ENCODE data around the gene FLRT2.
A peak's percentile ranks its signal among the peaks of the same experiment; 100 is the strongest.

FLRT2 gene

DNA sequence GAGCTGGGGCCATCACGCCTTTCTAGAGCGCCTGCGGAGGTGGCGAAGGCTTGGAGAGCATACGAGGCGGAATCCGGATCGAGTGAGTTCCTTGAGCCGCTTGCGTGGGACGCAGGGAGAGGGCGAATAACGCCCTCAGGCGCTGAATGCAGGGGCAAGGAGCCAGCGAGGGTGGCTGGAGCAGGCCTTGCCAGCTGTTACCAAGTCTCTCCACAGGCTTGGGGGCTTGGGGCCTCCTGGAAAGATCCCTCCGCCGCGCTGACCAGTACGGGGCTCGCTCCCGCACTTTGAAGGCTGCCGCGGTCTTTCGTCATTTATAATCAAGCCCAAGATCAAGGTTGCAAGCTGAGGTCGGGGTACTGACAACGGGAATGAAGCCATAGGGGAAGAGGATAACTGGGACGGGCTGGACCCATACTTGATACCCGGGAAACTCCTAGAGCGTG is 1.2 kb downstream of the FLRT2 start:
- DNase-seq: no peak

DNA sequence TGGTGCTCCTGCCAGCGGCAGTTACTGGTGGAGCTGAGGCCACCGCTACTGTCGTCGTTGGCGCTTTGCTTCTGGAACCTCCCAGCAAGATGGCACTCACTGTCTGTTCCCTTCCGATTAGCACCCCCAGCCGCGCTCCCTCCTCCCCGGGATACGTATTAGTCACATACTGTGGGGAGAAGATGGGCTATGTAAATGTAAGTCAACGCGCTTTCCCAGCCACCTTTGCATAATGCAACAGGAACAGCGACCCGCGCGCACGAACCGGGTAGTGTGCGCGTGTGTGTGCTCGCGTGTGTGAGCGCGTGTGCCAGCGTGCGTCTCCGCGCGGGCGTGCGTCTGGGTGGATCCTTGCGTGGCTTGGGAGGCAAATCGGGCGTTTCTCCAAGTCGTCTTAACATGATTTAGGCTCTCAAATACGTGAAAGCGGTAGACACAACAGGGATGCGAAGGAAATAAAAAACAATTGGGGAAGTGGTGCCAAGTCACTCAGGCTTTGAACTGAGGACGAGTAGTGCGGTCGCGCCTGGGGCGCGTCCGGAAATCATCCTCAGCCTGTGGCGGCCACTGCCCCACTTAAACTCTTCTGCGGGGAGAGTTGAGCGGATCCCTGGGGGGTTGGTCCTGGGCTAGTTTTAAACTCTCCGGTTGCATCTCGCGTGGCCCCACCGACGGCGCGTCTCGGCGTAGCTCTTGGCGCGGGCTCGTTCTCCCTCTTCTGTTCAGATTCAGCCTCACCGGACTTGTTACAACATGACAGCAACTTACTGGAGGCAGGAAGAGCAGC is 1.8 kb downstream of the FLRT2 start:
- peak; percentile 38 for DNase-seq

DNA sequence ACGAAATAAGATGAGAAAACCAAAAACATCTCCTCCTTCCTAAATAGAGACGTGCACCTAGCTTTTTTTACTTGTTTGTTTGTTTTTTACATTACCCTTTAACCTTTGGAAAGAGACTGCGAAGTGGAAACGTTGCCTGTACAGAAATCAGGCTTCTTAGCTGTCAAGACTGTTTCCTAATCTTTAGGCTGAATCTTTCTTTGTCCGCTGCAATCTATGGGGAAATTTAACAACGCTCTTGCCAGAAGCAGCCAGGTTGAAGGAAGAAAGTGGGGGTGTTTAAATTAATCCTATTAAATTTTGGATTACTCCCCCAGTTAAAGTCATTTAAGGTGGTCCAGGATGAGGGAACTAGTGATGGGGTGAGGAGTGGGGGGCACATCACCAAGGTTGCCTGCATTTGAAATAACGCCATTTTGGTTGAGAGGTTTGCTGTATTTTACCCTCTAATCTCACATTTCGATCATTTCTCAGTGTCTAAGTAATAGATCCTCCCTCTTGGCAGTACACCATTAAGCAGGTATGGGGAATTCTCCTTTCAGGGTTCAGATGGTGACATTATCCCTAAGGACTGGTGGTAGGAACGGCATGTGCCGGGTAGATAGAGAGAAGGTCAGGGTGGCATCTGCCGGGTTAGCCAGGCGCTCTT is 2.6 kb downstream of the FLRT2 start:
- DNase-seq: no peak

- no peak for DNase-seq
Observed at GRCh38 chr14:85533023-85533860, 3.3 kb downstream of the FLRT2 start.

GRCh38 chr14:85533861-85534291 is 3.9 kb downstream of the FLRT2 start:
- no peak for DNase-seq

GRCh38 chr14:85534458-85535293 is 4.7 kb downstream of the FLRT2 start:
- no peak for DNase-seq

DNA sequence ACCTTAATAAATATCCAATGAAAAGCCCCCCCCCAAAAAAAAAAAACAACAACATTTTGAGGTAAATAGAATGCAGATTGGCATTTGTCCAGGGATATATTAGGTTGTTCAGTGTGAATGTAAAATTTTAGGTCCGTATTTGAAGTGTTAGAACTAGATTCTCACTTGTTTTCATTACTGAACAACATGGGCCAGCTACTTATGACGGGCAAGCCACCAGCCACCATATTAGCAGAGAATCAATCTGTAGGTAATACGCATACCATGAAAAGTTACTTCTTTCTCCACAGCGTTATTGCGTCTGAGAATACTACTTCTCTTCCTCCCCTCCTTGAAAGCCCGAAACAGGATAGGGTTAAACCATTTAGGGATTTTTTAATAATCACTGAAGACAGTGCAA is 5.4 kb downstream of the FLRT2 start:
- DNase-seq: no peak

DNA sequence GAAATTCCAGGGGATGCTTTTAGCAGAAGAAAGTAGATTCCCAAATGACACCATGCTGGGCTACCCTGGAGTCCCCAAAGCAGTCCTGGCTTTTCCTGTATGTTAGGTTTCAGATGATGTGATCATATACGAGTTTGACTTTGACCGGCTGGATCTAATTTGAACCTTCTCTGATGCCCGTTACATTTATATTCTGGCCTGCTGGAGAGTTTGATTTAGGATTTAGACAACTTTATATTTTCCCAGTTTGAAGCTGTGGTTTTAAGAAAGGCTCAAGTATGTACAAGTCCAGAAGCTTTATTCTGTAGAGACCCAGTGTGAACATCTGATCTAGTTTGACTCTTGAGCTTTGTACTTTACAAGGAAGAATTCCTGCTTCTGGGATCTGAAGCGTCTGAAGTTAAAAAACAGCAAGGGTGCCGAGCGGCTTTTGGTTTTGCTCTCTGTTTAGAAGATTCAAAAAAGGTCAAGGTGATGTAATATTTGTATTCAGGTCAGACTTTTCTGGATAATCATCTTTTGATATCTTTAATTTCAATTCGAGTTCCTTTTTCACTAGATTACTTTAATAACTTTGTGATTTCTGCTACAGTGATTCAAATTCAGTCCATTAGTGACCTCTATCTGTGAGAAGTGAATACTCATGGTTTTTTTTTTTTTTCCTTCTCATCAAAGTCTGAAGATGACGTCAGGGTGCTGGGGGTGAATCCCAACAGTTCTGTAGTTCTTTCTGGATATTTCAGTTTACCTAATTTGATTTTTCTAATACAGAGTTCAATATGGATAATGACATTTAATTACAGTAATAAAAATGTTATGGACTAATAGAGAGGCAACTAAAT is 6.3 kb downstream of the FLRT2 start:
- no peak for DNase-seq

GRCh38 chr14:85536833-85537190 is 6.9 kb downstream of the FLRT2 start:
- DNase-seq: peak; percentile 29

DNA sequence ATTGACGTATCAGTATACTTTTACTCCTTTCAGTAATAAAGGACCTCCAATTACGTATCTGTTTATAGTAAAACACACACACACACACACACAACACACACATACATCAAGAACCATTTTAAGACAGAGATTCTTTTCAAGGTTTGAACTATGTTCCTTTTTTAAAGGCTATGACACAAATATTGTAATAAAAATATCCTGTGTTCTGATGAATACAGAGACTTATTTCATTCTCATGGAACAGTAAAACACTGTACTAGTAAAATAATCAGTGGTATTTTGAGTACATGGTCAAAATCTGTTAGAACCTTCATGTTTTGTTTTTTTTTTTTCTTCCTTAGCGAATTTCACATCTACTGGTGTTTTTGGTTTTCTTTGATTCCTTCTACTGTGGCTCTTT is 7.6 kb downstream of the FLRT2 start:
- DNase-seq: no peak

DNA sequence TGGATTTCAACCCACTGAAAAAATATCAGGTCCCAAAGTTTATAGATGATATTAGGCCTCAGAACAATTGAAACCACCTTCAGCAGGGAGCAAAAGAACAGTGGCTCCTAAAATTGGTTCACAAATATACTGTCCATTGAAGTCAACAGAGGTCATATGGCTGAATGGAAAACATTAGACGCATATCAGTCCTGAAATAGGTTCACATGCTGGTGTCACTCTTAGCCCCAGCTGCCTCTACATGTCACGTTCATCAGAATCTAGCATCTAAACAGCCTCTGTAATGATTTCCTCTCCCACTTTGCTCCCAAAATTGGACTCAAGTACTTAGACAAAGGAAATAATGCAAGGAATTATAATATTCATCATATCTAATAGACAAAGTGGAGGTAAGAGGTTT is 8.7 kb downstream of the FLRT2 start:
- no peak for DNase-seq

DNA sequence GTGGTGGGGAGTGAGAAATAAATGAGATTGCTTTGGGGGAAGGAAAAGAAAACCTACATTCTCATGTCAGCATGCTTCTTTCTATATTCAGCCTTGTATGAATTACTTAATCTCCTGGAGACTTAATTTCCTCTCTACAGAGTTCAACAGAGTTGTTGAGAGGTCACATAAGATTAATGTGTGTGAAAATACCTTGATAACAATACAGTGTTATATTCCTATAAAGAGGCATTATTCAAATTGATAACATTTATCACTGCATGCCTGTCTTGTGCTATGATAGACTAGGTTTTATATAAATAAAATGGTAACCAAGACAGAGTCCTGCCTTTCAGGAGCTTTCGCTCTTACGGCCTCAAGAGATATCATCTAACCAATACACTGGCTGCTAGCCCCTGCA is 9.6 kb downstream of the FLRT2 start:
- no peak for DNase-seq

DNA sequence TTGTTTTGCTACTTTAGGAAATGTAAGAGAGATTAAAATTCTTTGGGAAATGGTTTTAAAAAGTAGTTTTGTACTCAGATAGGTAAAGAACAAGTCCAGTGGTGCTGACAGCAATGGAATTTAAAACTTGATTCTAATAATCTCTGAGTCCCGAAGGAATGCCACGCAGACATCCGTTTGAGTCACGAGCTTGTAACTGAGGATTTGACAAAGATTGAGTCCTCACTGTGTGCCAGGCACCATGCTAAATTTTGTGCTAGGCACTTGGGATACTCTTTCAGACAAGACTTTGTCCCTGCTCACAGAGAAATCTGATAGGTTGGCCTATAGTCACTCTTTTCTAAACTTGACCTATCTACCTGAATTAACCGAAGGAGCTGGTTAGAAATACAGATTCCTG is 12.7 kb downstream of the FLRT2 start:
- no peak for DNase-seq

- DNase-seq: no peak
Observed at GRCh38 chr14:85545738-85546137, 15.8 kb downstream of the FLRT2 start.

GRCh38 chr14:85546390-85546789 is 16.4 kb downstream of the FLRT2 start:
- no peak for DNase-seq

- DNase-seq: no peak
Observed at GRCh38 chr14:85549697-85550096, 19.8 kb downstream of the FLRT2 start.

- no peak for DNase-seq
Observed at GRCh38 chr14:85554106-85554505, 24.2 kb downstream of the FLRT2 start.

GRCh38 chr14:85556267-85556666 is 26.3 kb downstream of the FLRT2 start:
- DNase-seq: no peak

- no peak for DNase-seq
Observed at GRCh38 chr14:85558505-85558904, 28.6 kb downstream of the FLRT2 start.

GRCh38 chr14:85562630-85563029 is 32.7 kb downstream of the FLRT2 start:
- no peak for DNase-seq

DNA sequence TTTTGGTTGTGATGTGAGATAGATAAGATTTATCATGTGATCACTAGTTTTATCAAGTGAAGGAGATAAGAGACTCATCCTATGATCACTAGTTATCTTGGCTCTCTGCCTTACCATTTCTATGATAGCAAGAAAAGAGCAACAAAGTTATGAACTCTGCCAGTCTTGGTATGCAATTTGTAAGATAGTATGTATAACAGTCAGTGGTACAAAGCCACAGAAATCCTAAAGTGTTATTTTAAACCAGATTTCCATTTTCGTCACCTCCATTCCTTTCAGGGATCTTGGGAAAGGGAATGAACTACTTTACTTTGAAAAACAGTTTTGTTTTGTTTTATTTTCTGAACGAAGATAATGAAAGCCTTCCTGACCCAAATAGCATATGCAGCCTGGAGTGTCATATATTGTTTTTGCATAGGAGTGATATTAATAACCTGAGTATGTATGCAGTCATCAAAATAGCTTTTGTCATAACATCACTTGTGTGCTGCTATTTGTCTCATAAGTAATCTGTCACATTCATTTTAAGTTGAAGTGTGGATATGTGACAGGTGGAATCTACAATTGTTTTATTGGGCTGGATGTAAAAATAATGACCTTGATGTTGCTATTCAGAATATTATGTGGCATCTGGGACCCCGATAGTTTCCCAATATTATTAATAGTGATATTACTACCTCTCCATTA is 35.0 kb downstream of the FLRT2 start:
- no peak for DNase-seq
